ENCODE data around the gene CPM. TPM values are rescaled to one million over a fixed set of nuclear protein-coding genes. Genes with fewer than 3 reads are reported as not detected.

The CPM gene
- total and polyA plus RNA-seq, 2 of the 4 experiments (the other 2 are of a cell fraction), result 2.0 to 8.8 TPM

DNA sequence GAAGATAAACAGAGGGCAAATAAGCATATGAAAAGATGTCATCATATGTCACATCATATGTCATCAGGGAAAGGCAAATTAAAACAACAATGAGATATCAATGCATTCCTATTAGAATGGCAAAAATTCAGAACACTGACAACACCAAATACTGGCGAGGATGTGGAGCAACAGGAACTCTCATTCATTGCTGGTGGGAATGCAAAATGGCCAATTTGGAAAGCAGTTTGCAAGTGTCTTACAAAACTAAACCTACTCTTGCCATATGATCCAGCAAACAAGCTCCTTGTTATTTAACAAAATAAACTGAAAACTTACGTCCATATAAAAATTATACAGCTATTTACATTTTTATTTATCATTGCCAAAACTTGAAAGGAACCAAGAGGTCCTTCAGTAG is 32.7 kb downstream of the CPM start:
- intact Hi-C loops (cut with micrococcal nuclease) (no loop called here), in situ Hi-C loops (cut with MboI; ENCODE audit: low sequenced_read_pairs) (no loop called here), dilution Hi-C loops (cut with HindIII; ENCODE audit: low sequenced_read_pairs, unreplicated experiment) (no loop called here)
- WGBS, 2 experiments (ENCODE audit: extremely low coverage in 2 of 2, insufficient read length in 1 of 2), result no CpG with 5 or more reads among the region's 2 CpGs
- Histone ChIP-seq H2BK120ac (ENCODE audit: low read depth, low read length) (no peak overlapping the region), H4K8ac (ENCODE audit: low read depth in 2 of 2, low read length in 2 of 2) (no peak overlapping the region), H3K18ac (ENCODE audit: low read depth, low read length) (no peak overlapping the region), H2BK15ac (ENCODE audit: low read depth, low read length) (no peak overlapping the region), H3K4me2 (ENCODE audit: low read depth, low read length) (no peak overlapping the region), H3K4me3 (ENCODE audit: insufficient read depth, low read depth, low read length) (no peak overlapping the region), H4K91ac (ENCODE audit: insufficient read depth, low read depth, low read length) (no peak overlapping the region), H2AK5ac (ENCODE audit: low read depth, low read length) (no peak overlapping the region), H3K79me1 (ENCODE audit: low read depth in 1 of 2, low read length in 2 of 2) (no peaks in the 10 kb centered on the region), H3K56ac (ENCODE audit: extremely low read depth, insufficient read depth, low read length) (no peak overlapping the region), H3K9ac (ENCODE audit: low read depth, low read length) (no peak overlapping the region), H3K9me1 (ENCODE audit: insufficient read depth, low read length) (no peaks in the 10 kb centered on the region; the same call in 1 of the 2 replicates), H4K20me1 (ENCODE audit: insufficient read depth, low read length) (no peaks in the 10 kb centered on the region), H3K36me3 (ENCODE audit: control insufficient read depth, insufficient read depth, low read length) (no peaks in the 10 kb centered on the region), H3K9me3 (ENCODE audit: control insufficient read depth, insufficient read depth, low read length) (no peaks in the 10 kb centered on the region), H2BK5ac (ENCODE audit: low read depth, low read length, poor library complexity, severe bottlenecking) (no peak overlapping the region), H2BK20ac (ENCODE audit: low read depth, low read length) (no peak overlapping the region), H4K5ac (ENCODE audit: low read depth, low read length) (no peak overlapping the region), H3K23ac (ENCODE audit: low read depth, low read length) (no peak overlapping the region), H3K27ac (ENCODE audit: insufficient read depth, low read length) (no peak overlapping the region), H3K27me3 (ENCODE audit: control insufficient read depth, insufficient read depth, low read length) (no peaks in the 10 kb centered on the region; the same call in 1 of the 2 replicates), H3K4ac (ENCODE audit: low read depth, low read length) (no peak overlapping the region), H3K4me1 (ENCODE audit: control insufficient read depth, insufficient read depth, low read length) (peaks cover 2% of the 10 kb centered on the region; the same call in 1 of the 2 replicates), H2AFZ (replicated peaks; ENCODE audit: low read length, poor library complexity) (no peak overlapping the region), H3K14ac (replicated peaks; ENCODE audit: low read depth, low read length) (no peak overlapping the region), H2AK9ac (replicated peaks; ENCODE audit: low read depth, low read length, poor library complexity) (no peak overlapping the region)
- TF ChIP-seq BHLHE40 (IDR thresholded peaks at IDR 0.05; ENCODE audit: low read depth, low read length), result no peak
- BruUV-seq (replicated peaks), result no TSS peak
- ChIA-PET POLR2A (ENCODE audit: unreplicated experiment) (no interaction called here), CTCF (no interaction called here)
- ATAC-seq (ENCODE audit: low read depth) (no peak), DNase-seq (no peak)
